T-cell (primary cell): ENCODE results near the gene MEGF10. TPM values are rescaled to one million over a fixed set of nuclear protein-coding genes. Genes with fewer than 3 reads are reported as not detected.

ENCODE experiments used
- ATAC-seq, 4 experiments: fragments of 200-7000 bp in 3 of 4; fragments of 150-1000 bp in 1 of 4; cut with Tn5 transposase; replicated peaks in 1 of 4; 1 replicate in 3 of 4; 2 replicates in 1 of 4; pipeline ENCODE4 v1.10.0; 2021; ENCODE audit warnings: moderate library complexity in 3 of 4, mild to moderate bottlenecking in 2 of 4, moderate number of reproducible peaks in 1 of 4
- CTCF ChIA-PET, 2 donors: fragments of 300-600 bp; sonication (Branson Sonifier 250); formaldehyde crosslinking; loops; one replicate each; lab custom pipeline; 2022; ENCODE audit warnings: antibody characterized with exemption in 2 of 2; lab: Charles Lee
- POLR2A ChIA-PET, 2 donors: fragments of 300-600 bp; sonication (Branson Sonifier 250); formaldehyde crosslinking; loops; one replicate each; lab custom pipeline; 2022; ENCODE audit warnings: antibody characterized with exemption in 2 of 2; lab: Charles Lee
- DNase-seq, 35 experiments: peaks; one replicate each; pipeline versions ENCODE4 v3.0.0 to v3.0.0-alpha.2; 2013 to 2023
- H3K27ac ChIP-seq: one replicate; pipeline ENCODE4 v1.5.1; 2013; ENCODE audit warnings: low read length
- H3K27me3 ChIP-seq, 2 experiments: replicated peaks in 1 of 2; 1 replicate in 1 of 2; 2 replicates in 1 of 2; pipeline versions ENCODE4 v1.6.1 to v1.7.0; 2013; ENCODE audit warnings: low read length in 1 of 2, mixed read lengths in 1 of 2; ENCODE audit not compliant: control insufficient read depth in 2 of 2, insufficient read depth in 2 of 2; ENCODE audit errors: extremely low read depth in 1 of 2
- H3K36me3 ChIP-seq, 2 donors: 1 replicate in 1 of 2; 2 replicates in 1 of 2; pipeline versions ENCODE4 v1.6.1 to v1.7.0; 2013; ENCODE audit warnings: low read length in 1 of 2; ENCODE audit not compliant: control insufficient read depth in 2 of 2, insufficient read depth in 1 of 2; ENCODE audit errors: extremely low read depth in 1 of 2
- H3K4me1 ChIP-seq, 2 experiments: 1 replicate in 1 of 2; 2 replicates in 1 of 2; pipeline versions ENCODE4 v1.6.1 to v1.7.0; 2013; ENCODE audit warnings: low read length in 2 of 2, mixed read lengths in 1 of 2; ENCODE audit not compliant: insufficient read depth in 2 of 2, control insufficient read depth in 1 of 2; ENCODE audit errors: extremely low read depth in 1 of 2
- H3K4me3 ChIP-seq, 2 donors: 1 replicate in 1 of 2; 2 replicates in 1 of 2; pipeline versions ENCODE4 v1.5.1 to v1.7.0; 2013; ENCODE audit warnings: mild to moderate bottlenecking in 2 of 2, low read length in 1 of 2, moderate library complexity in 1 of 2; ENCODE audit not compliant: control insufficient read depth in 1 of 2; ENCODE audit errors: extremely low read depth in 1 of 2
- H3K9me3 ChIP-seq: 2 replicates; pipeline ENCODE4 v1.7.0; 2013
- H3K27ac Mint-ChIP-seq, 2 donors: one replicate each; pipeline ENCODE4 v1.8.0; 2020 to 2021; ENCODE audit warnings: mild to moderate bottlenecking in 2 of 2, mixed read lengths in 2 of 2
- H3K27me3 Mint-ChIP-seq, 2 donors: one replicate each; pipeline ENCODE4 v1.8.0; 2021 to 2022; ENCODE audit warnings: mixed read lengths in 2 of 2
- H3K36me3 Mint-ChIP-seq: one replicate; pipeline ENCODE4 v1.8.0; 2021; ENCODE audit warnings: mixed read lengths
- H3K4me1 Mint-ChIP-seq, 3 donors: one replicate each; pipeline ENCODE4 v1.8.0; 2020 to 2022; ENCODE audit warnings: mixed read lengths in 3 of 3, mild to moderate bottlenecking in 1 of 3
- H3K4me3 Mint-ChIP-seq, 3 donors: one replicate each; pipeline ENCODE4 v1.8.0; 2020 to 2022; ENCODE audit warnings: mild to moderate bottlenecking in 3 of 3, mixed read lengths in 3 of 3, moderate library complexity in 3 of 3
- H3K9me3 Mint-ChIP-seq, 3 donors: one replicate each; pipeline ENCODE4 v1.8.0; 2020 to 2022; ENCODE audit warnings: mixed read lengths in 3 of 3
- WGBS: methylation state at CpG from one replicate; pipeline ENCODE4 v1.1.5; 2013; ENCODE audit warnings: missing lambda C conversion rate; ENCODE audit not compliant: insufficient coverage; 5-methylcytosine and 5-hydroxymethylcytosine counted together
- total RNA-seq, 35 experiments: library from RNA in 6 of 35; stranded (reverse) in 6 of 35; fragments of 120-200 nt in 1 of 35; gene quantifications; one replicate each; pipeline versions ENCODE4 v1.2.1 to v1.2.4 and lab custom pipeline; 2013 to 2026

Gene MEGF10
- total RNA-seq, 5 donors from 2014 or later (not counting 1 experiment from before 2014, with no cell fraction given) = 0.06 to 0.89 (median 0.47) TPM; not detected in 2

DNA sequence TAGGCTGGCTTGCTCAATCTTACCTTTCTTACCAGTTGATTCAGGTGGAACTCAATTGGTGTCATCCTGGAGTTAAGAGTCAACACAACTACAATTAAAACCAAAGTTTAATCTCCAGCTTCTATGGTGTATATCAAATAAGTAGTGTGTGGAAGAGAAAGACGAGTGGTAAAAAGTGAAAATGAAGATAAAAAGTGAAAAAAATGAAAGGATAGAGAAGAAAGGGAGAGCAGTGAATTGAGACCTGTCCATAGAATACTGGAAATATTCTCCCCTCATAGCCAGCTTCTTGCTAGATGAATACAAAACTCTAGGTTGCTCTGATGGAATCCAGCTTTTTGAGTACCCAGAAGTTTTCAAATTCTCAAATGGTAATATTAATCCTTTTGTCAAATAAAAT is 76.4 kb downstream of the MEGF10 start:
- Mint-ChIP-seq H3K4me3 (no peak overlapping the region), H3K4me1 (no peaks in the 10 kb centered on the region), H3K9me3 (no peaks in the 10 kb centered on the region), H3K36me3 (no peaks in the 10 kb centered on the region), H3K27ac (no peak overlapping the region), H3K27me3 (peaks cover 17 to 19% of the 10 kb centered on the region in 2 donors)
- no peaks in the 10 kb centered on the region for H3K27me3 ChIP-seq
- ChIA-PET POLR2A (no interaction called here), CTCF (no interaction called here)
- H3K36me3 ChIP-seq = no peaks in the 10 kb centered on the region
- no peak for DNase-seq
- H3K4me3 ChIP-seq = no peak overlapping the region
- no CpG with 5 or more reads among the region's 1 CpG for WGBS
- no peaks in the 10 kb centered on the region for H3K9me3 ChIP-seq
- no peaks in the 10 kb centered on the region for H3K4me1 ChIP-seq
- H3K27ac ChIP-seq = no peak overlapping the region
- ATAC-seq = no peak

DNA sequence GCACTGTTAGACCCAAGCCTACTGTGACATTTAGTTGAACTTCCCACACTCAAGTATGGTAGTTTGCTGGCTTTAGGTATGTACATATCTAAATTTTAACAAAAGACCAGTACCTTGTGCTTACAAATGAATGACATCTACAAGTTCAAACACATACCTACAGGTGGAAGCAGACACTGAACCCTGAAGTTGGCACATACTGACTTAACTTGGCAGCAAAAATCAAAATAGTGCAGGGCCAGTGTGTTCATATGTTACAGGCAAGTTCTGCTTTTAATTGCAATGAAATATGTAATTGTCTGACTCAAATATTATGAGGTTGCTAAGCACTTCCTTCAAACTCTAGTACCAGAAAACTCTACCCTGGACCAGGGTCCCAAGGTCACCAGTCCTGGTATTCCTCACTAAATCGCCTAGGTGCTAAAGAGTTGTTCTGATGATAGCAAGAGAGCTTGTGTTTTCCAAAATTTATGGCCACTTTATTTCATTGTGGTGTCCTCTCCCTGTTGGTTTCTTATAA is 77.4 kb downstream of the MEGF10 start:
- H3K4me3 Mint-ChIP-seq = no peak overlapping the region
- peaks cover 14 to 19% of the 10 kb centered on the region in 2 donors for H3K27me3 Mint-ChIP-seq
- no peaks in the 10 kb centered on the region for H3K36me3 Mint-ChIP-seq
- ChIA-PET CTCF (no interaction called here), POLR2A (no interaction called here)
- H3K27me3 ChIP-seq = no peaks in the 10 kb centered on the region
- no peak overlapping the region for H3K4me3 ChIP-seq
- no peak overlapping the region for H3K27ac Mint-ChIP-seq
- H3K9me3 Mint-ChIP-seq = no peaks in the 10 kb centered on the region
- ATAC-seq = no peak
- H3K36me3 ChIP-seq = no peaks in the 10 kb centered on the region
- no peaks in the 10 kb centered on the region for H3K9me3 ChIP-seq
- H3K27ac ChIP-seq = no peak overlapping the region
- no CpG with 5 or more reads among the region's 1 CpG for WGBS
- H3K4me1 Mint-ChIP-seq = no peaks in the 10 kb centered on the region
- H3K4me1 ChIP-seq = no peaks in the 10 kb centered on the region
- DNase-seq = no peak

DNA sequence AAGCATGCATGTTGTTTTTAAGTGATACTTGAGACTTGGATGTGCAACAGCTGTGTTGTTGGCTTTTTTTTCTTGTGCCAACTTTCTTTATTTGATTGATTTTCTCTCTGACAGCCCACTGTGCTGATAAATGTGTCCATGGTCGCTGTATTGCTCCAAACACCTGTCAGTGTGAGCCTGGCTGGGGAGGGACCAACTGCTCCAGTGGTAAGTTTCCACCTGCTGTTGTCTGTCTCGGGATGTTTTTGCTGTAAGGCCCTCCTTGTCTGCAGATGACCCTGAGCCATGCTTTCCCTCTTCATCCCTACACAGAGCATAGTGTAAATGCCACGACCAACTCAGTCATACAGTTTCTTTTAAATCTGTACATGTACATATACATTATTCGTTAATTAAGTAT is 79.2 kb downstream of the MEGF10 start:
- peaks cover 0 to 2% (median 1%) of the 10 kb centered on the region in 3 donors for H3K9me3 Mint-ChIP-seq
- CTCF ChIA-PET = no interaction called here
- peaks cover 8 to 13% of the 10 kb centered on the region in 2 donors for H3K27me3 Mint-ChIP-seq
- no peak for DNase-seq
- Histone ChIP-seq H3K27ac (no peak overlapping the region), H3K4me3 (no peak overlapping the region), H3K9me3 (no peaks in the 10 kb centered on the region), H3K4me1 (no peaks in the 10 kb centered on the region), H3K27me3 (no peaks in the 10 kb centered on the region), H3K36me3 (no peaks in the 10 kb centered on the region)
- ATAC-seq = no peak
- 61% methylated on average over 2 of the region's 4 CpGs for WGBS
- H3K4me1 Mint-ChIP-seq = no peaks in the 10 kb centered on the region
- H3K36me3 Mint-ChIP-seq = no peaks in the 10 kb centered on the region
- H3K27ac Mint-ChIP-seq = no peak overlapping the region
- no peak overlapping the region for H3K4me3 Mint-ChIP-seq
- POLR2A ChIA-PET = no interaction called here

DNA sequence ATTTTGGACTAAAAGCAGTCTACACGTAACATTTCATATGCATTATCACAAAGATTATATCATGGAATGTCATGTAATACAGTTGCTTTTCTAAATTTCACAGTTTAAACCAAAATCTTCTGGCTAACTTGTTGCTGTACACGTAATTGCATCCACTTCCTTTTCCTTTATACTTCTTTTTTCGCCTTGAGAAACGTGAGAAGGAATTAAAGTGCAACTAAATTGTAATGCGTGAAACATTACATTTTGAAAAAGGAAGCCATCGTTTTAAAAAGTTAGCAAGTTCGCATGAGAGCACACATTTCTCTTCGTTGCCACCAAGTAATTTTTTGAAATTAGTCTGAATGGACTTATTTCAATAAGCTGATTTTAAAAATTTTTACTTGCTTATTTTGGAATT is 80.0 kb downstream of the MEGF10 start:
- Histone ChIP-seq H3K27ac (no peak overlapping the region), H3K27me3 (no peaks in the 10 kb centered on the region), H3K4me1 (no peaks in the 10 kb centered on the region), H3K9me3 (no peaks in the 10 kb centered on the region), H3K36me3 (no peaks in the 10 kb centered on the region), H3K4me3 (no peak overlapping the region)
- H3K36me3 Mint-ChIP-seq = no peaks in the 10 kb centered on the region
- ATAC-seq = no peak
- DNase-seq = no peak
- peaks cover 0 to 3% (median 3%) of the 10 kb centered on the region in 3 donors for H3K9me3 Mint-ChIP-seq
- CTCF ChIA-PET = no interaction called here
- no peak overlapping the region for H3K27ac Mint-ChIP-seq
- no peak overlapping the region for H3K4me3 Mint-ChIP-seq
- H3K4me1 Mint-ChIP-seq = no peaks in the 10 kb centered on the region
- WGBS = 81% methylated on average over 3 of the region's 8 CpGs
- POLR2A ChIA-PET = interaction anchor here in 1 of 2 donors (0.7 kb wide), 1 partner anchor 56 kb away, joined by 6 read pairs; no protein-coding TSS in a partner anchor
- H3K27me3 Mint-ChIP-seq = peaks cover 8 to 13% of the 10 kb centered on the region in 2 donors

DNA sequence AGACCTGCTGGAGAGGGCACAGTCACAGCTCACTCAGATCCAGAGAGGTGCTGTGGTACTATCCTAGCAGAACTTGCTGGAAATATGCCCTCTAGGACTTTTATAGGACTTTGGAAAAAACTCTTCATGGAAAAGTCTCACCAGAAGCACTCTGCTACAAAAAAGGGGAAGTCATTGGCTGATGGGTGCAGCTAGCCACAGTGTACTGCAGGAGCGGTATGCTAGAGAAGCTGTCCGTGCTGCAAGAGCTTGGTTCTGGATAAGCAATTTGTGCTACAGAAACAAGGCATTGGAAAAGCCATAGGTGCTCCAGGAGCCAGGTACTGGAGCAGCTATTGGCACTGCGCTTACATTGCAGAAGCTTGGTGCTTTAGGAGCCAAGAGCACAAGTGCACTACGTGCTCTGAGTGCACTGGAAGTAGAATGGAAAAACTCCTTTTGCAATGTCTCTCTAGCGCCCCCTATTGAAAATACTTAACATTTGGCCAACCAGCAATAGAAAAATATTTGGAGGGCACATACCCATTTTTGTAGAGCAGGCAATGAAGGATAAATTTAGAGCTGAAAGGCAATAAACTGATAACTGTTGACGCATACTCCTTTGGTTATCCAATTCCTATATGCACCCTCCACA is 83.4 kb downstream of the MEGF10 start:
- Histone ChIP-seq H3K4me3 (no peak overlapping the region), H3K36me3 (no peaks in the 10 kb centered on the region), H3K4me1 (no peaks in the 10 kb centered on the region), H3K9me3 (no peaks in the 10 kb centered on the region), H3K27me3 (peaks cover 0 to 2% of the 10 kb centered on the region in 2 experiments), H3K27ac (no peak overlapping the region)
- no peak for DNase-seq
- Mint-ChIP-seq H3K27ac (no peak overlapping the region), H3K36me3 (no peaks in the 10 kb centered on the region), H3K4me3 (no peak overlapping the region), H3K27me3 (peaks cover 3% of the 10 kb centered on the region in 2 donors), H3K4me1 (no peaks in the 10 kb centered on the region), H3K9me3 (peaks cover 0 to 3% (median 3%) of the 10 kb centered on the region in 3 donors)
- WGBS = 56% methylated on average over 3 of the region's 6 CpGs
- ATAC-seq = no peak
- ChIA-PET CTCF (no interaction called here), POLR2A (no interaction called here)

DNA sequence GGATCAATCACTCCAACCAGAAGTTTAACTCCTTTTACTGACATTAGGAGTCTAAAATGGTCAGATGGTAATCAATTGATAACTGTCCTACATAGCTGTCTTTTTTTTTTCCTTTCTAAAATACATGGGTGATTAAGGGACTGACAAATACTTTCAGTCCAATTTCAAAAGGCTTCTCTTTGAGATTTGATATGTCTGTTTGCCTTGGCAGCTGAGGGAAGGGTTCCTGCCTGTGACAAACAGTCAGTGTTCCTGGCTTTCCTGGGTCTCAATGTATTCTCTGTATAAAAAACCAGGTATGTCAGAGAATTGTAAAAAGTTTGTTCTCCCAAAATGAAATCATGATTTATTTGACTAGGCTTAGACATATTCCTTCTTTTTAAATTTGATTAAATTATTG is 84.5 kb downstream of the MEGF10 start:
- Histone ChIP-seq H3K4me1 (no peaks in the 10 kb centered on the region), H3K27me3 (peaks cover 0 to 2% of the 10 kb centered on the region in 2 experiments), H3K27ac (no peak overlapping the region), H3K9me3 (no peaks in the 10 kb centered on the region), H3K36me3 (no peaks in the 10 kb centered on the region), H3K4me3 (no peak overlapping the region)
- ATAC-seq = no peak
- POLR2A ChIA-PET = no interaction called here
- CTCF ChIA-PET = no interaction called here
- Mint-ChIP-seq H3K27me3 (peaks cover 3 to 6% of the 10 kb centered on the region in 2 donors), H3K36me3 (no peaks in the 10 kb centered on the region), H3K4me3 (no peak overlapping the region), H3K4me1 (no peaks in the 10 kb centered on the region), H3K27ac (no peak overlapping the region), H3K9me3 (peaks cover 0 to 3% (median 3%) of the 10 kb centered on the region in 3 donors)
- no peak for DNase-seq
